SU-DHL-6 (cell line): ENCODE results near the gene C6orf52.

Source experiments
- H2AFZ ChIP-seq: fragments of 200-600 bp; sonication (generic); 2 replicates; pipeline ENCODE4 v1.6.1; 2014; ENCODE audit warnings: low read depth, mild to moderate bottlenecking, moderate library complexity, mixed read lengths, antibody characterized with exemption, low read length; ENCODE audit not compliant: severe bottlenecking
- H3F3A ChIP-seq: fragments of 200-600 bp; shearing (Covaris generic); 2 replicates; pipeline ENCODE4 v1.6.0; 2016; ENCODE audit warnings: antibody characterized with exemption, mild to moderate bottlenecking; ENCODE audit not compliant: insufficient read depth
- H3K27ac ChIP-seq: fragments of 200-600 bp; sonication (generic); 2 replicates; pipeline ENCODE4 v1.5.1; 2016; ENCODE audit warnings: low read depth, mild to moderate bottlenecking, low read length, moderate library complexity, mixed read lengths
- H3K27me3 ChIP-seq: fragments of 200-600 bp; sonication (generic), shearing (Covaris generic); 2 replicates; pipeline ENCODE4 v1.6.0; 2014; ENCODE audit warnings: mild to moderate bottlenecking, low read length
- H3K36me3 ChIP-seq: fragments of 200-600 bp; sonication (generic); 2 replicates; pipeline ENCODE4 v1.6.1; 2014; ENCODE audit warnings: mild to moderate bottlenecking, low read length, mixed read lengths
- H3K4me2 ChIP-seq: fragments of 300-600, 200-600 bp; shearing (Covaris generic), sonication (generic); 2 replicates; pipeline ENCODE4 v1.6.0; 2014; ENCODE audit warnings: low read length, low read depth, mild to moderate bottlenecking; ENCODE audit not compliant: poor library complexity, severe bottlenecking
- H3K4me3 ChIP-seq: fragments of 200-600 bp; sonication (generic); 2 replicates; pipeline ENCODE4 v1.5.1; 2014; ENCODE audit warnings: antibody characterized with exemption, low read length, mild to moderate bottlenecking, mixed read lengths; ENCODE audit not compliant: insufficient read depth, poor library complexity, severe bottlenecking
- H3K79me2 ChIP-seq: fragments of 200-600 bp; sonication (generic); 2 replicates; pipeline ENCODE4 v1.6.1; 2014; ENCODE audit warnings: mild to moderate bottlenecking, low read length, moderate library complexity; ENCODE audit not compliant: insufficient read depth
- H3K9ac ChIP-seq: fragments of 200-600 bp; sonication (generic); 2 replicates; pipeline ENCODE4 v1.7.0; 2014; ENCODE audit warnings: mild to moderate bottlenecking, low read length
- H3K9me2 ChIP-seq: fragments of 200-600 bp; sonication (generic); replicated peaks from 2 replicates; pipeline ENCODE4 v1.6.1; 2014; ENCODE audit warnings: low read length; ENCODE audit not compliant: insufficient read depth
- H3K9me3 ChIP-seq: fragments of 200-600 bp; sonication (generic); 2 replicates; pipeline ENCODE4 v1.6.1; 2014; ENCODE audit warnings: low read length, mixed read lengths; ENCODE audit not compliant: insufficient read depth
- H4K20me1 ChIP-seq: fragments of 200-600 bp; sonication (generic); 2 replicates; pipeline ENCODE4 v1.6.1; 2014; ENCODE audit warnings: low read depth, mild to moderate bottlenecking, antibody characterized with exemption, low read length, moderate library complexity, mixed read lengths
- CTCF ChIP-seq: fragments of 200-600 bp; sonication (generic); IDR thresholded peaks from one replicate; pipeline ENCODE4 v1.5.1; 2017; ENCODE audit warnings: antibody characterized with exemption, mild to moderate bottlenecking, low read length, moderate library complexity; ENCODE audit not compliant: insufficient read depth, poor library complexity, severe bottlenecking
- EZH2phosphoT487 ChIP-seq: fragments of 200-600 bp; sonication (generic), shearing (Covaris generic); conservative IDR thresholded peaks from 2 replicates; pipeline ENCODE4 v1.6.1; 2018; ENCODE audit warnings: mild to moderate bottlenecking, antibody characterized with exemption, low read length, moderate library complexity, mixed read lengths

C6orf52 gene

GRCh38 chr6:10740061-10740460 lies 45.6 kb upstream of the C6orf52 start:
- no peak overlapping the region for H3K9ac ChIP-seq
- no peaks in the 10 kb centered on the region for H3K9me3 ChIP-seq
- H2AFZ ChIP-seq: no peak overlapping the region
- H3K4me2 ChIP-seq: no peak overlapping the region
- no peaks in the 10 kb centered on the region for H4K20me1 ChIP-seq
- no peaks in the 10 kb centered on the region for H3K9me2 ChIP-seq
- no peak overlapping the region for H3K4me3 ChIP-seq
- H3K27ac ChIP-seq: no peak overlapping the region
- H3F3A ChIP-seq: no peaks in the 10 kb centered on the region
- H3K79me2 ChIP-seq: no peaks in the 10 kb centered on the region
- no peak for TF ChIP-seq CTCF
- no peak for TF ChIP-seq EZH2phosphoT487
- no peaks in the 10 kb centered on the region for H3K36me3 ChIP-seq
- H3K27me3 ChIP-seq: no peaks in the 10 kb centered on the region

- Histone ChIP-seq H3K4me2 (no peak overlapping the region), H3F3A (no peaks in the 10 kb centered on the region), H3K9me3 (no peaks in the 10 kb centered on the region), H3K27ac (no peak overlapping the region), H3K27me3 (no peaks in the 10 kb centered on the region), H3K9ac (no peak overlapping the region), H3K36me3 (no peaks in the 10 kb centered on the region), H3K9me2 (no peaks in the 10 kb centered on the region), H2AFZ (no peak overlapping the region), H3K79me2 (no peaks in the 10 kb centered on the region), H3K4me3 (no peak overlapping the region), H4K20me1 (no peaks in the 10 kb centered on the region)
- TF ChIP-seq CTCF (no peak), EZH2phosphoT487 (no peak)
These were observed 42.3 kb upstream of the C6orf52 start for GRCh38 chr6:10736731-10737130.

DNA sequence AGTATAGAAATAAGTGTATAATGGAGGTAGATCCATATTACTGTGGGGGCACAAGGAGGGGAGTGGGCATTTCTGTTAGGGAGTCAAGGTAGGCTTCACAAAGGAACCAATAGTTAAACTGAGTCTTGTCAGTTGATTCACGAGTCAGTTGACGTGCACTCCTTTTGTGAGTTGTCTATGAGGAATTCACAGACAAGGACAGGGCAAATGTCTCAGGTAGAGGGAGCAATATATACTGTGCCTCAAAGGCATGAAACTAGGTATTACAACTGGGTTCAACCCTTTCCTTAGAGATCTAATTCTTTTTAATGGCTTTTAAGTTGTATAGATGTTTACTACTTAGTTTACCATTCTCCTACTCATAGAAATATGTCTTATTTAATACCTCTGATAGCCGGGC lies 39.4 kb upstream of the C6orf52 start:
- no peak overlapping the region for H2AFZ ChIP-seq
- no peaks in the 10 kb centered on the region for H3K9me2 ChIP-seq
- TF ChIP-seq EZH2phosphoT487 (no peak), CTCF (no peak)
- no peaks in the 10 kb centered on the region for H3K9me3 ChIP-seq
- no peak overlapping the region for H3K4me2 ChIP-seq
- H3K27ac ChIP-seq: no peak overlapping the region
- H3K36me3 ChIP-seq: peaks cover 4% of the 10 kb centered on the region; the same call in 1 of the 2 replicates
- H4K20me1 ChIP-seq: no peaks in the 10 kb centered on the region
- no peak overlapping the region for H3K4me3 ChIP-seq
- no peaks in the 10 kb centered on the region for H3K79me2 ChIP-seq
- no peaks in the 10 kb centered on the region for H3K27me3 ChIP-seq
- no peak overlapping the region for H3K9ac ChIP-seq
- 0 out of 2 replicates have a peak, but pooled peaks cover 7% of the 10 kb centered on the region for H3F3A ChIP-seq
